HG03558 (cell line): ENCODE data around the gene CATSPERB.
"Not testable (repeated sequence)": the region's sequence is repeated elsewhere in the genome, so short reads cannot be mapped to it uniquely, and the experiment has no call there.

Experiments used
- ATAC-seq: cut with Tn5 transposase; IDR thresholded peaks from one replicate; pipeline ENCODE4 v1.9.1; 2021; ENCODE audit warnings: moderate number of reproducible peaks; ENCODE audit not compliant: unreplicated experiment; ENCODE audit errors: extremely low read depth

CATSPERB gene

GRCh38 chr14:91593957-91594356 lies 137.9 kb downstream of the CATSPERB start:
- ATAC-seq: not testable (repeated sequence)

GRCh38 chr14:91586410-91586809 lies 145.5 kb downstream of the CATSPERB start:
- ATAC-seq: no peak

DNA sequence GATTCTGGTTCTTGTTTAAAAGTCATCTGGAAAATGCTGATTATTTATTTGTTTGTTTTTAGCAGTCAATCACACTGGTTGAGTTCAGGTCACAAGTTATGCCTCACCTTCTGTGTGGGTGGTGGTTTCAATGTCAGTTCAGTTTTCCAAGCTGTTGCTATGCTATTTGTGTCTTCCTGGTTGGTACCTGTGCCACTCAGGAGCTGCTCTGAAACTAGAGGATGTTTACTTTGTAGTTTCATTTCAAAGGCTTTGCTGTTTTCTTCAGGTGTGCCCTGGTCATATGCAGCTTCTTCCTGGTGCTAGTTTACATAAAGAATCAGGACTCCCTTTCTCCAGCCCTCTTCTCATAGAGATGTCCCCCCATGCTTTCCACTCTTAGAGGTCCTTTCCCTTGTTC lies 146.0 kb downstream of the CATSPERB start:
- ATAC-seq: no peak

GRCh38 chr14:91582761-91583160 lies 149.1 kb downstream of the CATSPERB start:
- no peak for ATAC-seq

GRCh38 chr14:91580876-91581577 lies 150.9 kb downstream of the CATSPERB start:
- ATAC-seq: no peak

- no peak for ATAC-seq
These were observed 154.2 kb downstream of the CATSPERB start for GRCh38 chr14:91577632-91578233.

- ATAC-seq: no peak
These were observed 156.2 kb downstream of the CATSPERB start for GRCh38 chr14:91575469-91576208.

- no peak for ATAC-seq
These were observed 157.7 kb downstream of the CATSPERB start for GRCh38 chr14:91573894-91574837.

GRCh38 chr14:91573528-91573893 lies 158.4 kb downstream of the CATSPERB start:
- ATAC-seq: no peak

- no peak for ATAC-seq
These were observed 161.9 kb downstream of the CATSPERB start for GRCh38 chr14:91570021-91570420.

GRCh38 chr14:91569301-91569700 lies 162.6 kb downstream of the CATSPERB start:
- ATAC-seq: no peak

GRCh38 chr14:91568626-91569025 lies 163.3 kb downstream of the CATSPERB start:
- no peak for ATAC-seq

DNA sequence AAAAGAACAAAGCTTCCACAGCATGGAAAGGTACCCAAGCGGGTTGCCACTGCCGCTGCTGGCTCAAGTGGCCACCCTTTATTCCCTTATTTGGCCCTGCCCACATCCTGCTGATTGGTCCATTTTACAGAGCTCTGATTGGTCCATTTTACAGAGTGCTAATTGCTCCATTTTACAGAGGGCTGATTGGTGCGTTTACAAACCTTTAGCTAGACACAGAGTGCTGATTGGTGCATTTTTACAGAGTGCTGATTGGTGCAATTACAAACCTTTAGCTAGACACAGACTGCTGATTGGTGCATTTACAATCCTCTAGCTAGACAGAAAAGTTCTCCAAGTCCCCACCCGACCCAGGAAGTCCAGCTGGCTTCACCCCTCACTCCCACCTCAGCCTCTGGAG lies 164.1 kb downstream of the CATSPERB start:
- ATAC-seq: not testable (repeated sequence)

DNA sequence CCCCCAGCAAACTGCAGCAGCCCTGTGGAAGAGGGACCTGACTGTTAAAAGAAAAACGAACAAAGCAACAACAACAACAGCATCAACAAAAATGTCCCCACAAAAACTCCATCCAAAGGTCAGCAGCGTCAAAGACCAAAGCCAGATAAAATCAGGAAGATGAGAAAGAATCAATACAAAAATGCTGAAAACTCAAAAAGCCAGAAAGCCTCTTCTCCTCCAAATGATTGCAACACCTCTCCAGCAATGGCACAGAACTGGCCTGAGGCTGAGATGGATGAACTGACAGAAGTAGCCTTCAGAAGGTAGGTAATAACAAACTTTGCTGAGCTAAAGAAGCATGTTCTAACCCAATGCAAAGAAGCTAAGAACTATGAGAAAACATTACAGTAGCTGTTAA lies 176.4 kb downstream of the CATSPERB start:
- no peak for ATAC-seq

GRCh38 chr14:91554535-91555332 lies 177.2 kb downstream of the CATSPERB start:
- ATAC-seq: no peak

DNA sequence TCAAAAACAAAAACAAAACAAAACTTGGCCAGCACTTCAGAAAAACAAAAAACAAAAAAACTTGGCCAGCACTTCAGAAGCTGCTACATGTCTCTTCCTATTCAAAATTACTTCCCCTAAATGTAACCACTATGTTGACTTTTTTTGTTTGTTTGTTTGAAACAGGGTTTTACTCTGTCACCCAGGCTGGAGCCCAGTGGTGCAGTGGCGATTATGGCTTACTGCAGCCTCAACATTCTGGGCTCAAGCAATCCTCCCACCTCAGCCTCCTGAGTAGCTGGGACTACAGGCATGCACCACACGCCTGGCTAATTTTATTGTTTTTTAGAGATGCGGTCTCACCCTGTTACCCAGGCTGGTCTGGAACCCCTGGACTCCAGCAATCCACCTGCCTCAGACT lies 183.8 kb downstream of the CATSPERB start:
- ATAC-seq: no peak

GRCh38 chr14:91545946-91546716 lies 185.8 kb downstream of the CATSPERB start:
- no peak for ATAC-seq

GRCh38 chr14:91545204-91545603 lies 186.7 kb downstream of the CATSPERB start:
- ATAC-seq: no peak

- ATAC-seq: no peak
These were observed 195.6 kb downstream of the CATSPERB start for GRCh38 chr14:91536327-91536726.
